GM19452 (cell line): ENCODE results near the gene GSG1L.

ENCODE experiments used
- ATAC-seq: cut with Tn5 transposase; IDR thresholded peaks from one replicate; pipeline ENCODE4 v1.9.1; 2021; ENCODE audit not compliant: unreplicated experiment

Gene GSG1L

DNA sequence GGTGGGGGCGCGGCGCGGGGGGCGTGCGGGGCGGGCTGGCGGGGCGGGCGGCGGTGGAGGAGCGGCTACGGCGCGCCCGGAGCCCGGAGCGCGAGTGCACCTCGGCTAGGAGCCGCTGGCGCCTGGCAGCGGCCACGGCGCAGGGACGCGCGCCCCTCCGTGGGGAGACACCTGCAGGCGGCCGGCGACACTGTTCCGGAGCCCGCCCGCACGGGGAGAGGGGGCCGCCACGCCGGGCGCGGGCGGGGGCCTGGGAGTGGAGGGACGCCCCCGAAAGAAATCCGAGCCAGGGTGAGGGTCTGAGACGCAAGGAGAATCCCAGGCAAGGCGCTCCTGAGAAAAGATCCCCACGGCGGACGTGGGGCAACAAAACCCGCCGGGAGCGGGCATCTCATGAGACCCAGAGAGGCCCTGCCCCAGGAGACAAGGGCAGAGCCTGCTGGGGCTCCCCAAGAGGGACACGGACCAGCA lies at the start of gene GSG1L:
Gene GSG1L, minus strand, starts transcription at position 124 of the 471 bp plus-strand sequence. CDS start 290 bp downstream, outside the sequence.
- ATAC-seq = no peak

- ATAC-seq = no peak
Observed at GRCh38 chr16:28112908-28113307, 49.4 kb upstream of the GSG1L start.

DNA sequence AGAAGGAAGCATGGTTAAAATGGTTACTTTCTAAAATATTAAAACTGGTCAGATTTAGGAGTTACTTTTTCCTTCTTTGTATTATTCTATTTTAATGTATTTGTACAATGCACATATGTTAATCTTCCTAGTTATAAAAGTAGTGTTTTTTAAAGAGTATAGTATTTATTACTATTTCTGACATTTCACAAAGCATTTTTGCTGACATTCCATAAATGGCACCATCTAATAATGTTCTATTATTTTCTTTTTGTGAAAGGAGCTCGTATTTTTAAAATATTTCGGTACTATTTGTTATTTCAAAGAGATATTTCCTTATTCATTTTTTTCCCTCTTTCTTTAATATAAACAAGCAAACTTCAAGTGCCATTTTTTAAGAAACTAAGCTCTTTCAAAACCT lies 47.5 kb upstream of the GSG1L start:
- ATAC-seq = no peak

DNA sequence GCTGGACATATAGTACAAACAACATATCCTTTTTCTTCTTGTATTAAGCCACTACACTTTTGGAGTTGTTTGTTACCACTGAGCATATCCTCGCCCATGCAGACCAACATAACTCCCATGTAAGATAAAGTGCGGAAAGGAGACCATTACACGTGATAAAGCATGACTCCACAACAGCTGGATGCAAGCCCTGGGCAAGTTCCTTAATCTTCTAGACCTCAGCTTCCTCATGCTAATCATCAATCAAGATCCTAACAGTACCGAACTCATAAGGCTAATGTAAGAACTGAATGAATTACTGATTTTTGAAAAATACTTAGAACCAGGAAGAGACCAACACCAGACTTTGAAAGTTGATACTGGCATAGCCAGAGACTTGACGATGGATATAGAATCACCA lies 47.0 kb upstream of the GSG1L start:
- ATAC-seq = no peak

DNA sequence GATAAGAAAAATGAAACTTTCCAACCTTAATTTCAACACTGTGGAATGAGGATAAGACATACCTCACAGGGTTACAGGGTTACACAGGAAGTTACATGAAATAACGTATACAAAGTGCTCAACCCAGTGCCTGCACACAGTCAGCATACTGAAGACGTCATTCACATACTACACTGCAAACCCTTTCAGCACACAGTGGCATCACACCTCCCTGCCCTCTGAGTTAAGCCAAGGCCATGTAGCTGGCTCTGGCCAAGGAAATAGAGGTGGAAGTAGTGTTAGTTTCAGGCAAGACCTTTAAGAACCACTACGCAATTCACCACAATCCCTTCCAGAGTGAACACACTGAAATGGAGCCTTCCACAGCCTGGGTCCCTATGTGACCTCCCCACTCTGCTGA lies 46.6 kb upstream of the GSG1L start:
- no peak for ATAC-seq

GRCh38 chr16:28108590-28109247 lies 45.2 kb upstream of the GSG1L start:
- ATAC-seq = no peak

DNA sequence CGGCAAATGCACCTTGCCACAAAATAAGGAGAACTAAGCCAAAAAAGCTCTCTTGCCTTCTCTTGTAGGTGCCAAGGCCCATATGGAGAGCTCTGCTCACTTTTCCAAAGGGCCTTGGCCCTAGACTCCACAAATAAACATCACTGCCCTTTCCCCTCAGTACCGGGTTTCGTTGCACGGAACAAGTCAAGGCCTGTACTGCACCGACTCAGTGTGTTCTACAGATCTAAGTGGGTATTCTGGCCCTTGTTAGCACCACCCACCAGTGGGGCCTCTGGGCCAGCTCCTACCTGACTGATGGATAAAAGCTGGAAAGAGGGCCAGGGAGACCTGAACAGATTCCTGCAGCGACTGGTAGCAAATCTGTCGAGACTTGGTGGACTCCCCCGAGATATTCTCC lies 43.7 kb upstream of the GSG1L start:
- no peak for ATAC-seq

GRCh38 chr16:28106467-28107215 lies 43.1 kb upstream of the GSG1L start:
- no peak for ATAC-seq

DNA sequence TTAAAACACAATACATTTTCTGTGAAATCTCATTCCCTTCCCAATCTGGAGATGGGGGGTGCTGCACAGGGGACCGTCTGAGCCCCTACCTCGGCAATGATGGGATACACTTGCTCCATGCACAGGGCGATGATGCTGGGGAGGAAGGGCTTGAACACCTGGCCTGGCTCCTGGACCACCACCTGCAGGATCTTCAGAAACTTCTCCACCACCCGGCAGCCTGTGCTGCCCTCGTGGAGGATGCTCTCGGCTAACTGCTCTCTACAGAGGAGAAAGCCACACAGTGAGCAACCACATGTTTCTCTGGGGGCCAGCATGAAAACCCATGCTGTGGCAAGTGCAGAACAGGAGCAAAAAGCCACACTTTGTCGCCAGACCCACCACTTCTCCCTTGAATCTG lies 42.4 kb upstream of the GSG1L start:
- no peak for ATAC-seq

DNA sequence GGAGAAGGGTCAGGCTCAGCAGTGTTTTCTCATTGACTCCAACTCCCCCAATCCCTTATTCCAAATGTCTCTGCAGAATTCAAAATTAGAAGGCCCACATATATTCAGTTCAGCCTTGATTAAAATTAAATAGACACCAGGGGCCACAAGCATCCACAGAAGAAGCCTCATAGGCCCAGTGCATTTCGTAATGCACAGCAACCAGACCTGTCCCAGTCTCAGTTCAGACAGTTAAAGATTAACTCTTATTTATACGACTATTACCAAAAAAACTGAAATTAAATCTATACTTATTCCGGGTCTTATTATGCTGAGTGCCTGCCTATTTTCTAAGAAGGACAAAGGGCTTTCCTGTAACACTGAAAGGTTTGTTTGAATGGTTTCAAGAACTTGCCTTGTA lies 41.8 kb upstream of the GSG1L start:
- no peak for ATAC-seq

- ATAC-seq = no peak
Observed at GRCh38 chr16:28104404-28104803, 40.9 kb upstream of the GSG1L start.

DNA sequence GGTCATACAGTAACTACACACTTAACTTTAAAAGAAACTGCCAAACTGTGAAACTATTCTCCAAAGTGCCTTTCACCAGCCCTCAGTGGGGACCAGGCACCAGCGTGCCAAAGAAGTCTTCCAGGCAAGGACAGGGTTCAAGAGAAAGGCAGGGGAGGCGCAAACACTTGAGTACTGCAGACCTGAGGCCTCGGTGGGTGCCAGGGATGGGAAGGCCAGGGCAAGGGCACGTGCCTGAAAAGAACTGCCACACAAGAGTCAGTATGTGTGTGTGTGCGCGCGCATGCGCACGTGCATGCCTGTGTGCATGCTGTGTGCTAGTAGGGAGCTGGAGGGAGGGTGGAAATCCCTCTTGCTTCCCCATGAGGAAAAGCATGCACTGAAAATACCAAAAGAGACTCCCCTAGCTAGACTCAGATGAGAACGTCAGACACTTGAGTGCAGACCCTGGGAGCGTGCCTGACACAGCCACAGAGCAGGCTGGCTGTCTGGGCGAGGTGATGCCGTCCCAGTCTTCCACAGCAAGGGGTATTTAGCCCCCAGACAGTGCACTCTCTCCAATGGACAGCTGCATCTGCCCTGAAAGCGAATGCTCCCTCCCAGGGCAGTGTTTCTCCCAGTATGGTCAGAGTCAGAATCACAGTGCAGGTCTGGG lies 40.1 kb upstream of the GSG1L start:
- no peak for ATAC-seq

GRCh38 chr16:28101533-28101890 lies 38.0 kb upstream of the GSG1L start:
- ATAC-seq = no peak

DNA sequence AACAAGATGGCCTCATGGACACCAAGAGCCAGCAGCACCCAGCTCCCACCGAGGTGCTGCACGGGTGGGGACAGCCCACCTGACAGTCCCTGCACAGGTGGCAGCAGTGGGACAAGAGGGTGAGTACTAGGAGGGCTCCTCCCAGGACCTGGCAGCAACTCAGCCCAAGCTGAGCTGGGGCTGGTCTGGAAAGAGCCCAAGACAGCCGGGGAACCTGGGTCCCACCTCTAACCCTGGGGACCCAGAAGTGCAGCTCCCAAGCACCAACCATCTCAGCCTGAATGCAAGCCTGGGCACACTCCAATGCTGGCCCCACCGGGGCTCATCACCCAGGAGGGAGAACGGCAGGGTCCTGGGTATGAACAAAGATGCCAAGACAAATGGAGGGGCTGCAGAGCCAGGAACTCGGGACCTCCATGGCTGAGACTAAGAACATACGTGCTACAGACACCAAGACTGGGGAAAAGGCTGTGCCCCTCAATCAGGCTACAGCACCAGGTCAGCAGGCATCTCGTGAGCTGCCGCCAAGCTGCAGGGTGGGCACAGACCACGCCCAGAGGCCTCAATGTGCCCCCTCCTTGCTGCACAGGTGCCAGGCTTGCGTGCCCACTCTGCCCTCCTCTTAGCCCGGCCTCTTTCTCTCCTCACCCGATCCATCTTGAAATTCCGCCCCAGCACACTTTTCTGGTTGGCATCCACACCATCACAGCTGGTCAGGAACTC lies 37.5 kb upstream of the GSG1L start:
- ATAC-seq = no peak

DNA sequence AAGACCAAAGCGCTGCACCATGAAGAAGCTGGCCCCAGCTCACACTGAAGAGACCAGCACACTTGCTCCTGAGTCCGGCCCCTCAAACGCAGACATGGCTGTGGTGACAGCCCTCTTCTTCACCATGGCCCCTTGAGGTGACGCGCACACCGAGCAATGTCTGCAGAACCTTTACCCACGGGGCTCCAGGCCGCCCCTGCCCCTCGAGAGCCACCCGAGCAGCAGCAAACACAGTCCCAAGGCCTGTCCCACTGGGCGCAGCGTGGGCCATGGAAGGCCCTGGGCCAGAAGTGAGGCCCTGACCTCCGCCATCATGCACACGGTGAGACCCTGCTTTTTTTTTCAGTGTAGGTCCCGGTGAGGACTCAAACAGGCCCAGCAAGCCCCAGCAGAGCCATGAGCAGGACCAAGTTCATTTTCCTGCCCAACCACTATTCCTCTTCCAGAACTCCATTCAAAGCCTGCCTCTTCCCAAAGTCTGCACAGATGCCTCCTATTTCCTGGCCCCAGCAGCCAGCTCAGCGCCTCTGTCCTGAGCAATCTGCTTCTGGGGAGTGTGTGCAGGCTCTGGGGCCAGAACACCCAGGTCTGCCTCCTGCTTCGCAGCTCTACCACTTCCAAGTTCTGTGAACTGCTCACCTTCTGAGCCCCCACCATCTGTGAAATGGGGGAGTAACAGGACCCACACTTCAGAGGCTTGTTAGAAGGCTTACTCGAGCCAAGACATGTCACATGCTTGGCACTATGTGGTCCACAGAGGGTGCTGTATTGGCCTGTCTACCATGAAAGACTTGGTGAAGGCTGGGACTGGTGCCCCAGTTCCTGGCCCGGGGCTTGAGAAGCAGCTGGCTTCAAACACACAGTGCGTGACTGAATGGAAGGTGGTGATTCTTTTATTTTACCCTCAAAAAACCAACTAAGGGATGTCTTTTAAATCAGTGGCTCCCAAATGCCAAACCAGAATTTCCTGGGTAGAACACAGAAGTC lies 35.7 kb upstream of the GSG1L start:
- no peak for ATAC-seq

DNA sequence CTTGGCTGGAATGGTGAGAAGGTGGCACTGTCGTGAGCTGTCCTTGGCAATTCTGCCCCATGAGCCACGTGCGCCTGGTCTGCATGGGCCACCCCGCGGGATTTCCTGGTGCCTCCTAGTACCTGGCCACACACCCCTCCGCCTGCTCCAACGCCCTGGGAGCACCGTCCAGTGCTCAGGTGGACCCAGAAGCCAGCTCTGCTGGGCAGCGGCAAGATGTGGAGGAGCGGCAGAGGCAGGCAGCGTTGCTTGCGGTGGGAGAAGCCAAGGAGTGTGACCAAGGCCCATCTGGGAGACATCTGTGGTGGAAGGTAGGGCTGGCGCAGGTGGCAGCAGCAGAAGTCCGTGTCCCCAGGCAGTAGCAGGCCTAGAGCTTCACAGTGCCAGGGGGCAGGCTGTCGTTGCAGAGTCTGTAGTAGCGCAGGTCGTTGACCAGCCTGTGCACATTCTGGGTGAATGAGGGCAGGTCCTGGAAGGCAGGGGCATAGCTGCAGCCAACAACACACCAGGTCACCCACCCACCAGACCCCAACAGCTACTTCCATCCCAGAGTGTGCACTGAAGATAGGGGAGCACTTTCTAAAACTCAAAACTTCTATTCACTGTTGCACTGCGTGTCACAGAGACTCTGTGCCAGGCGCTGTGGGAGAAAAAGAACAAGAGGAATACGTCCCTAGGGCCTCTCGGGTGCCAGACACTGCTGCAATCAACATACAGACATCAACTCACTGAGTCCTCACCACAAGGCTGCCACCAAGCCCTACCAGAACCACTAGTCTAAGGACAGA lies 34.9 kb upstream of the GSG1L start:
- ATAC-seq = no peak

DNA sequence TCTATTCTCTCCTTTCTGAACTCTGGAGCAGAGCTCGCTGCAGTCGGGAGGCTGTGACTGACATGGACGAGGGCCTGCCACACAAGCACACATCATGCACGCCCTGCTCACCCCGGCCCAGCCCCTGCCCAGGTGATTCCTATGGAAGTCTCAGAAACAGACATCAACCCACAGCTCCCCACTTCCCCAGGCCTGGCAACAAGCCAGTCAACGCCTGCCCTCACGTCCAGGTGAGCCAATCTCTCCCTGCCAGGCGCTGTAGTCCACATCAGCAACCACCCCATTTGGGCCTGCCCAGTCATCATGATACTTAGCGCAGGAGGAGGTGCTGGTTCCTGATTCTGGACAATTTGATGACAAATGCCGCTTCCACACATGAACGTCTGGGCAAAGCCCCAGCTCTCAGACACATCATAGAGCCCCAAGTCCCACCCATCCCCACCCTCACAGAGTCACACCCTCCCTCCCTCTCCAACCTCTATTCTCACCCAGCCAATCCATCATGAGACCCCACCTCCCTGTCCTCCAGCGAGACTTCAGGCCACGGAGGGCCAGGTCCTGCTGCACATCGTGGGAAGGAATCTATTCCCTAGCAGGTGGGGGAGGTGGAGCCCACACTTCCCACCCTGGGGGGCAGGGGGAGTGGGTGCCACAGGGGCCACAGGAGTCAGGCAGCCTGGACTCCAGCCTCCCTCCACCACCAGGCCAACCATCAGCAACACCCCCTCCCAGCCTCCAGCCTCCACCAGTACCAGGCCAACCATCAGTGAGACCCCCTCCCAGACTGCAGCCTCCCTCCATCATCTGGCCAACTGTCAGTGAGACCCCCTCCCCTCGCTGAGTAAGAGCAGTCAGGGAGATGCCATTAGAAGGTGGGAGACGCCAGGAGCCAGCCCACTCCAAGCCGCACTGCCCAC lies 33.7 kb upstream of the GSG1L start:
- no peak for ATAC-seq

GRCh38 chr16:28093385-28093725 lies 29.8 kb upstream of the GSG1L start:
- ATAC-seq = no peak
